B cell (primary cell): ENCODE results near the gene SVIP. TPM values are rescaled to one million over a fixed set of nuclear protein-coding genes. Genes with fewer than 3 reads are reported as not detected.

Experiments
- ATAC-seq: fragments of 200-7000 bp; cut with Tn5 transposase; one replicate; pipeline ENCODE4 v1.10.0; 2021; ENCODE audit warnings: low read depth, mild to moderate bottlenecking, moderate number of reproducible peaks, moderate library complexity
- CTCF ChIA-PET: fragments of 350-600 bp; sonication (Branson Sonifier 250); formaldehyde crosslinking; loops from one replicate; lab custom pipeline; 2021; ENCODE audit warnings: antibody characterized with exemption, inconsistent platforms; lab: Charles Lee
- POLR2A ChIA-PET: fragments of 350-600 bp; sonication (Branson Sonifier 250); formaldehyde crosslinking; loops from one replicate; lab custom pipeline; 2021; ENCODE audit warnings: antibody characterized with exemption; lab: Charles Lee
- DNase-seq: peaks from one replicate; pipeline ENCODE4 v3.0.0; 2013
- H2AFZ ChIP-seq: 2 replicates; pipeline ENCODE4 v1.6.1; 2012; ENCODE audit warnings: mild to moderate bottlenecking, low read depth, low read length; ENCODE audit not compliant: insufficient read depth, poor library complexity, severe bottlenecking
- H3K27ac ChIP-seq, 2 donors: 1 replicate in 1 of 2; 2 replicates in 1 of 2; pipeline ENCODE4 v1.5.1; 2012 to 2013; ENCODE audit warnings: low read length in 2 of 2, mild to moderate bottlenecking in 2 of 2, moderate library complexity in 1 of 2
- H3K27me3 ChIP-seq, 4 experiments: fragments of 200-600 bp in 1 of 4; sonication (generic) in 1 of 4; replicated peaks in 1 of 4; 1 replicate in 2 of 4; 2 replicates in 2 of 4; pipeline versions ENCODE4 v1.6.1 to v1.7.0; 2013 to 2016; ENCODE audit warnings: low read length in 3 of 4, mild to moderate bottlenecking in 2 of 4, mixed read lengths in 1 of 4, moderate library complexity in 1 of 4; ENCODE audit not compliant: insufficient read depth in 4 of 4, control insufficient read depth in 3 of 4; ENCODE audit errors: control extremely low read depth in 1 of 4
- H3K36me3 ChIP-seq, 2 experiments: replicated peaks in 1 of 2; 1 replicate in 1 of 2; 2 replicates in 1 of 2; pipeline versions ENCODE4 v1.6.1 to v1.7.1; 2013; ENCODE audit warnings: low read length in 1 of 2; ENCODE audit not compliant: insufficient read depth in 2 of 2, control insufficient read depth in 1 of 2; ENCODE audit errors: control extremely low read depth in 1 of 2, extremely low read depth in 1 of 2
- H3K4me1 ChIP-seq, 2 donors: fragments of 200-600 bp in 1 of 2; sonication (generic) in 1 of 2; 1 replicate in 1 of 2; 2 replicates in 1 of 2; pipeline versions ENCODE4 v1.5.1 to v1.6.1; 2013 to 2017; ENCODE audit warnings: low read length in 2 of 2; ENCODE audit not compliant: control insufficient read depth in 2 of 2, insufficient read depth in 2 of 2
- H3K4me2 ChIP-seq: replicated peaks from 2 replicates; pipeline ENCODE3; 2012; ENCODE audit warnings: mild to moderate bottlenecking, low read depth, low read length; ENCODE audit not compliant: poor library complexity, severe bottlenecking
- H3K4me3 ChIP-seq, 5 experiments: fragments of 200-600 bp in 1 of 5; sonication (generic) in 1 of 5; 1 replicate in 3 of 5; 2 replicates in 2 of 5; pipeline versions ENCODE4 v1.5.1 to v1.7.0; 2011 to 2016; ENCODE audit warnings: low read length in 4 of 5, mild to moderate bottlenecking in 4 of 5, low read depth in 2 of 5, control low read depth in 1 of 5, moderate library complexity in 1 of 5; ENCODE audit not compliant: insufficient read depth in 1 of 5; ENCODE audit errors: control extremely low read depth in 1 of 5, extremely low read depth in 1 of 5
- H3K79me2 ChIP-seq: fragments of 200-600 bp; sonication (generic); one replicate; pipeline ENCODE4 v1.6.0; 2016; ENCODE audit warnings: low read length; ENCODE audit not compliant: control insufficient read depth, insufficient read depth
- H3K9ac ChIP-seq: fragments of 200-600 bp; sonication (generic); 2 replicates; pipeline ENCODE4 v1.6.1; 2017; ENCODE audit warnings: mild to moderate bottlenecking, low read length, moderate library complexity
- H3K9me3 ChIP-seq, 3 donors: one replicate each; pipeline versions ENCODE4 v1.6.1 to v1.7.1; 2013; ENCODE audit warnings: low read length in 2 of 3; ENCODE audit not compliant: control insufficient read depth in 2 of 3, insufficient read depth in 1 of 3; ENCODE audit errors: control extremely low read depth in 1 of 3
- H4K20me1 ChIP-seq: 2 replicates; pipeline ENCODE4 v1.6.0; 2012; ENCODE audit warnings: mild to moderate bottlenecking, low read length; ENCODE audit not compliant: insufficient read depth, control insufficient read depth, poor library complexity, severe bottlenecking
- H3K27ac Mint-ChIP-seq: one replicate; pipeline ENCODE4 v1.8.0; 2021; ENCODE audit warnings: mixed read lengths
- H3K27me3 Mint-ChIP-seq: one replicate; pipeline ENCODE4 v1.8.0; 2021; ENCODE audit warnings: mixed read lengths
- H3K4me1 Mint-ChIP-seq: one replicate; pipeline ENCODE4 v1.8.0; 2021; ENCODE audit warnings: mixed read lengths
- H3K4me3 Mint-ChIP-seq: one replicate; pipeline ENCODE4 v1.8.0; 2021; ENCODE audit warnings: mixed read lengths
- H3K9me3 Mint-ChIP-seq: one replicate; pipeline ENCODE4 v1.8.0; 2022; ENCODE audit warnings: mixed read lengths; ENCODE audit not compliant: insufficient read depth
- EZH2 ChIP-seq: IDR thresholded peaks from 2 replicates; pipeline ENCODE4 v1.6.1; 2012; ENCODE audit warnings: borderline replicate concordance, low read depth, mild to moderate bottlenecking, moderate library complexity, low read length; ENCODE audit not compliant: insufficient read depth, poor library complexity, severe bottlenecking
- WGBS: methylation state at CpG from one replicate; pipeline ENCODE4 v1.1.5; 2013; ENCODE audit warnings: missing lambda C conversion rate; ENCODE audit not compliant: insufficient coverage; 5-methylcytosine and 5-hydroxymethylcytosine counted together
- intact Hi-C: fragments of 100-400 bp; cut with micrococcal nuclease; formaldehyde crosslinking; loops from one replicate; pipeline ENCODE4 v1.10.0; 2022
- polyA plus RNA-seq: library from polyadenylated mRNA; depleted of rRNA; stranded (reverse); fragments of >200 nt; gene quantifications from 2 replicates; pipeline ENCODE4 v1.2.3, GENCODE V29; 2012
- total RNA-seq, 2 donors: library from RNA; stranded (reverse); fragments of 120-200 nt in 1 of 2; gene quantifications; 1 replicate in 1 of 2; 2 replicates in 1 of 2; pipeline versions ENCODE4 v1.2.3 to v1.2.4, GENCODE V29; 2013 to 2022
- TF ChIP-seq, protein P1 (sequence below): fragments of 200-600 bp; IDR thresholded peaks from one replicate; pipeline ENCODE4 v1.8.0; 2022; ENCODE audit warnings: antibody characterized with exemption, mild to moderate bottlenecking

SVIP gene
- total and polyA plus RNA-seq, 2 donors (not counting 1 experiment from before 2014, with no cell fraction given): 5.6 to 20.4 TPM

DNA sequence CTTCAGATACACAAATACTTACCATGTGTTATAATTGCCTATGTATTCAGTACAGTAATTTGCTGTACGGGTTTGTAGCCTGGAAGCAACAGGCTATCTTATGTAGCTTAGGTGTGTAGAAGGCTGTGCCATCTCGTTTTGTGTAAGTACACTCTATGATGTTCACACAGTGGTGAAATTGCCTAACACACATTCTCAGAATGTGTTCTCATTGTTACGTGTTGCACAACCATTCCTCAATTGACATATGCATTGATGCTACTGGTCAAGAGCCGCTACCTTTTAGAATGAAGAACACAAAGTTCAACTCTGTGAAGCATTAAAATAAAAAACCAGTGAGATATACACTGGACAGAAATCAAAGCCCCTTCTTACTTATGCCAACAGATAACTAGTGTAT is 26.7 kb downstream of the SVIP start:
- CTCF ChIA-PET: interaction anchor here (1.0 kb wide), 1 partner anchor 15 kb away, joined by 4 read pairs; no protein-coding TSS in a partner anchor
- no peak overlapping the region for H3K4me3 Mint-ChIP-seq
- Histone ChIP-seq H3K36me3 (no peaks in the 10 kb centered on the region), H3K4me3 (no peak overlapping the region), H2AFZ (no peak overlapping the region), H4K20me1 (no peaks in the 10 kb centered on the region), H3K4me1 (peaks cover 0 to 7% of the 10 kb centered on the region in 2 donors), H3K27me3 (peaks cover 0 to 6% (median 0%) of the 10 kb centered on the region in 4 experiments), H3K27ac (no peak overlapping the region), H3K9ac (no peak overlapping the region), H3K9me3 (no peaks in the 10 kb centered on the region), H3K4me2 (no peak overlapping the region), H3K79me2 (no peaks in the 10 kb centered on the region)
- no peak for ATAC-seq
- H3K4me1 Mint-ChIP-seq: peaks cover 6% of the 10 kb centered on the region
- POLR2A ChIA-PET: no interaction called here
- H3K27ac Mint-ChIP-seq: no peak overlapping the region
- intact Hi-C loops: no loop called here
- no peak for DNase-seq
- no CpG with 5 or more reads among the region's 4 CpGs for WGBS
- TF ChIP-seq EZH2: no peak
- TF ChIP-seq, protein P1, sequence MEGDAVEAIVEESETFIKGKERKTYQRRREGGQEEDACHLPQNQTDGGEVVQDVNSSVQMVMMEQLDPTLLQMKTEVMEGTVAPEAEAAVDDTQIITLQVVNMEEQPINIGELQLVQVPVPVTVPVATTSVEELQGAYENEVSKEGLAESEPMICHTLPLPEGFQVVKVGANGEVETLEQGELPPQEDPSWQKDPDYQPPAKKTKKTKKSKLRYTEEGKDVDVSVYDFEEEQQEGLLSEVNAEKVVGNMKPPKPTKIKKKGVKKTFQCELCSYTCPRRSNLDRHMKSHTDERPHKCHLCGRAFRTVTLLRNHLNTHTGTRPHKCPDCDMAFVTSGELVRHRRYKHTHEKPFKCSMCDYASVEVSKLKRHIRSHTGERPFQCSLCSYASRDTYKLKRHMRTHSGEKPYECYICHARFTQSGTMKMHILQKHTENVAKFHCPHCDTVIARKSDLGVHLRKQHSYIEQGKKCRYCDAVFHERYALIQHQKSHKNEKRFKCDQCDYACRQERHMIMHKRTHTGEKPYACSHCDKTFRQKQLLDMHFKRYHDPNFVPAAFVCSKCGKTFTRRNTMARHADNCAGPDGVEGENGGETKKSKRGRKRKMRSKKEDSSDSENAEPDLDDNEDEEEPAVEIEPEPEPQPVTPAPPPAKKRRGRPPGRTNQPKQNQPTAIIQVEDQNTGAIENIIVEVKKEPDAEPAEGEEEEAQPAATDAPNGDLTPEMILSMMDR: no peak
- H3K9me3 Mint-ChIP-seq: no peaks in the 10 kb centered on the region
- peaks cover 9% of the 10 kb centered on the region for H3K27me3 Mint-ChIP-seq

DNA sequence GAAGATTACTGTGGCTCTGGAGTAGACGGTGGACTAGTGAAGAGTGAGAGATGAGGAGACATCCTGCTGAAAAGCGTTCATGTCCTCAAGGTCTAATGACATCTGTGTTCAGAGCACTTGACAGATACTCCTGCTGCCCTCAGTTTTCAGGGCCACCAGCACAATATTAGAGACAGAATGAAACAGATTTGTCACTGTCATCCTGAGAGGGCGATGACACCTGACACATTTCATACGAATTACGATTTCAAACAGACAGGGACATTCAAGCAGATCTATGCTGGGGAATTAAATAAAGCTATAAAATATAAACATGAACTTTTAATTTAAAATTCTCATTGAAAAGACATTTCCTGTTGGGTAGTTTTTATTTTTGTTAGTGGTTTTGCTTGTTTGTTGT is 29.1 kb downstream of the SVIP start:
- POLR2A ChIA-PET: no interaction called here

More for the DNA sequence above, 29.1 kb downstream of the SVIP start:
- TF ChIP-seq EZH2: no peak
- TF ChIP-seq, protein P1: no peak
- no peaks in the 10 kb centered on the region for H3K9me3 Mint-ChIP-seq
- H2AFZ ChIP-seq: no peak overlapping the region
- intact Hi-C loops: no loop called here
- H3K36me3 ChIP-seq: no peaks in the 10 kb centered on the region
- H3K27ac Mint-ChIP-seq: no peak overlapping the region
- H3K4me2 ChIP-seq: no peak overlapping the region
- no peak overlapping the region for H3K4me3 Mint-ChIP-seq
- peaks cover 12% of the 10 kb centered on the region for H3K27me3 Mint-ChIP-seq
- no peak overlapping the region for H3K27ac ChIP-seq
- WGBS: 100% methylated on average over 1 of the region's 5 CpGs
- no peak overlapping the region for H3K9ac ChIP-seq
- H3K27me3 ChIP-seq: peaks cover 0 to 6% (median 0%) of the 10 kb centered on the region in 4 experiments
- ATAC-seq (no peak), DNase-seq (no peak)
- H3K4me3 ChIP-seq: no peak overlapping the region
- H3K4me1 ChIP-seq: no peaks in the 10 kb centered on the region
- no peaks in the 10 kb centered on the region for H3K4me1 Mint-ChIP-seq
- no peaks in the 10 kb centered on the region for H4K20me1 ChIP-seq
- CTCF ChIA-PET: no interaction called here
- no peaks in the 10 kb centered on the region for H3K9me3 ChIP-seq
- H3K79me2 ChIP-seq: no peaks in the 10 kb centered on the region
